Measurements from ENCODE around the gene PHACTR1.

DNA sequence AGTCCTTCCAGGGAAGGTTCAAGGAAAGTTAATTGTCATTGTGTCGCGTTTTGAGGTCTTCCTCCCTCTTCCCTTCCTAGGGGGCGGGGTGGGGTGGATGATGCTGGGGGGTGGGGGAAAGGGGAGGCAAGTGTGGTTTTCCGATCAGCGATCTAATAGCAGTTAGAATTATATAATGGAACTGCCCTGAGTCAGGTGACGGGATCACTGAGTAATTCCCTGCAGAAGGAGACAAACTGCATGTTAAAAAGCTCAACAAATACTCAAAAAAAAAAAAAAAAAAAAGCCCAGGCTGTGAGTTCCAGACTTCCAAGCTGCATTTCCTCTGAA is 240.4 kb downstream of the PHACTR1 start:
- TF ChIP-seq, protein P1, sequence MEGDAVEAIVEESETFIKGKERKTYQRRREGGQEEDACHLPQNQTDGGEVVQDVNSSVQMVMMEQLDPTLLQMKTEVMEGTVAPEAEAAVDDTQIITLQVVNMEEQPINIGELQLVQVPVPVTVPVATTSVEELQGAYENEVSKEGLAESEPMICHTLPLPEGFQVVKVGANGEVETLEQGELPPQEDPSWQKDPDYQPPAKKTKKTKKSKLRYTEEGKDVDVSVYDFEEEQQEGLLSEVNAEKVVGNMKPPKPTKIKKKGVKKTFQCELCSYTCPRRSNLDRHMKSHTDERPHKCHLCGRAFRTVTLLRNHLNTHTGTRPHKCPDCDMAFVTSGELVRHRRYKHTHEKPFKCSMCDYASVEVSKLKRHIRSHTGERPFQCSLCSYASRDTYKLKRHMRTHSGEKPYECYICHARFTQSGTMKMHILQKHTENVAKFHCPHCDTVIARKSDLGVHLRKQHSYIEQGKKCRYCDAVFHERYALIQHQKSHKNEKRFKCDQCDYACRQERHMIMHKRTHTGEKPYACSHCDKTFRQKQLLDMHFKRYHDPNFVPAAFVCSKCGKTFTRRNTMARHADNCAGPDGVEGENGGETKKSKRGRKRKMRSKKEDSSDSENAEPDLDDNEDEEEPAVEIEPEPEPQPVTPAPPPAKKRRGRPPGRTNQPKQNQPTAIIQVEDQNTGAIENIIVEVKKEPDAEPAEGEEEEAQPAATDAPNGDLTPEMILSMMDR (conservative IDR thresholded peaks at IDR 0.05; ENCODE audit: low read depth, low read length) = no peak
- no peak for TF ChIP-seq EZH2 (IDR thresholded peaks at IDR 0.05; ENCODE audit: borderline replicate concordance, low read depth, low read length, poor library complexity, severe bottlenecking)
